Measurements from ENCODE around the gene KCNK4. TPM values are rescaled to one million over a fixed set of nuclear protein-coding genes. Genes with fewer than 3 reads are reported as not detected.

The KCNK4 gene
- total and polyA plus RNA-seq, 4 donors: not detected

- 55% methylated on average over 10 of the region's 10 CpGs for WGBS
- H3K4me1 ChIP-seq (ENCODE audit: control insufficient read depth in 4 of 4, insufficient read depth in 4 of 4, low read length in 3 of 4): peaks cover 11 to 38% (median 13%) of the 10 kb centered on the region in 4 donors
- DNase-seq (ENCODE audit: low spot score): no peak
- TF ChIP-seq TAF1 (conservative IDR thresholded peaks at IDR 0.05) (no peak), NR2F2 (IDR thresholded peaks at IDR 0.05) (no peak), MAX (IDR thresholded peaks at IDR 0.05) (no peak), JUND (IDR thresholded peaks at IDR 0.05) (no peak), RAD21 (IDR thresholded peaks at IDR 0.05) (no peak), SP1 (IDR thresholded peaks at IDR 0.05) (no peak), HNF4G (IDR thresholded peaks at IDR 0.05) (no peak), CTCF (IDR thresholded peaks at IDR 0.05; ENCODE audit: low read depth, low read length, missing input control) (no peak), FOXA2 (IDR thresholded peaks at IDR 0.05) (no peak), RXRA (IDR thresholded peaks at IDR 0.05) (no peak), HNF4A (conservative IDR thresholded peaks at IDR 0.05) (no peak)
- TF ChIP-seq, protein P1, sequence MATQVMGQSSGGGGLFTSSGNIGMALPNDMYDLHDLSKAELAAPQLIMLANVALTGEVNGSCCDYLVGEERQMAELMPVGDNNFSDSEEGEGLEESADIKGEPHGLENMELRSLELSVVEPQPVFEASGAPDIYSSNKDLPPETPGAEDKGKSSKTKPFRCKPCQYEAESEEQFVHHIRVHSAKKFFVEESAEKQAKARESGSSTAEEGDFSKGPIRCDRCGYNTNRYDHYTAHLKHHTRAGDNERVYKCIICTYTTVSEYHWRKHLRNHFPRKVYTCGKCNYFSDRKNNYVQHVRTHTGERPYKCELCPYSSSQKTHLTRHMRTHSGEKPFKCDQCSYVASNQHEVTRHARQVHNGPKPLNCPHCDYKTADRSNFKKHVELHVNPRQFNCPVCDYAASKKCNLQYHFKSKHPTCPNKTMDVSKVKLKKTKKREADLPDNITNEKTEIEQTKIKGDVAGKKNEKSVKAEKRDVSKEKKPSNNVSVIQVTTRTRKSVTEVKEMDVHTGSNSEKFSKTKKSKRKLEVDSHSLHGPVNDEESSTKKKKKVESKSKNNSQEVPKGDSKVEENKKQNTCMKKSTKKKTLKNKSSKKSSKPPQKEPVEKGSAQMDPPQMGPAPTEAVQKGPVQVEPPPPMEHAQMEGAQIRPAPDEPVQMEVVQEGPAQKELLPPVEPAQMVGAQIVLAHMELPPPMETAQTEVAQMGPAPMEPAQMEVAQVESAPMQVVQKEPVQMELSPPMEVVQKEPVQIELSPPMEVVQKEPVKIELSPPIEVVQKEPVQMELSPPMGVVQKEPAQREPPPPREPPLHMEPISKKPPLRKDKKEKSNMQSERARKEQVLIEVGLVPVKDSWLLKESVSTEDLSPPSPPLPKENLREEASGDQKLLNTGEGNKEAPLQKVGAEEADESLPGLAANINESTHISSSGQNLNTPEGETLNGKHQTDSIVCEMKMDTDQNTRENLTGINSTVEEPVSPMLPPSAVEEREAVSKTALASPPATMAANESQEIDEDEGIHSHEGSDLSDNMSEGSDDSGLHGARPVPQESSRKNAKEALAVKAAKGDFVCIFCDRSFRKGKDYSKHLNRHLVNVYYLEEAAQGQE (IDR thresholded peaks at IDR 0.05): no peak
- TF ChIP-seq, protein P2, sequence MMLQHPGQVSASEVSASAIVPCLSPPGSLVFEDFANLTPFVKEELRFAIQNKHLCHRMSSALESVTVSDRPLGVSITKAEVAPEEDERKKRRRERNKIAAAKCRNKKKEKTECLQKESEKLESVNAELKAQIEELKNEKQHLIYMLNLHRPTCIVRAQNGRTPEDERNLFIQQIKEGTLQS (IDR thresholded peaks at IDR 0.05): no peak
- peaks cover 0 to 12% (median 4%) of the 10 kb centered on the region in 4 donors for H3K27me3 ChIP-seq (ENCODE audit: control insufficient read depth in 4 of 4, insufficient read depth in 4 of 4, low read length in 3 of 4)
- H3K9ac ChIP-seq (ENCODE audit: low read depth in 1 of 2, low read length in 2 of 2): no peak overlapping the region
- no peak overlapping the region for H3K27ac ChIP-seq (ENCODE audit: low read depth in 1 of 2, low read length in 2 of 2)
- H3K4me3 ChIP-seq (ENCODE audit: low read depth in 1 of 3, low read length in 3 of 3): no peak overlapping the region
- no peaks in the 10 kb centered on the region for H3K36me3 ChIP-seq (ENCODE audit: control insufficient read depth in 4 of 4, insufficient read depth in 3 of 4, low read depth in 1 of 4, low read length in 3 of 4)
- H3K9me3 ChIP-seq (ENCODE audit: control insufficient read depth in 4 of 4, low read length in 3 of 4): no peaks in the 10 kb centered on the region
These were observed 495 bp upstream of the KCNK4 start for GRCh38 chr11:64290352-64291261.

GRCh38 chr11:64291752-64292459 is 804 bp downstream of the KCNK4 start:
- 2% methylated on average over 96 of the region's 96 CpGs for WGBS
- H3K27ac ChIP-seq (ENCODE audit: low read depth in 1 of 2, low read length in 2 of 2): no peak overlapping the region
- H3K9me3 ChIP-seq (ENCODE audit: control insufficient read depth in 4 of 4, low read length in 3 of 4): no peaks in the 10 kb centered on the region
- no peak for DNase-seq (ENCODE audit: low spot score)
- no peaks in the 10 kb centered on the region for H3K36me3 ChIP-seq (ENCODE audit: control insufficient read depth in 4 of 4, insufficient read depth in 3 of 4, low read depth in 1 of 4, low read length in 3 of 4)
- peak overlapping the region in 1 of 3 donors; percentile 32 for H3K4me3 ChIP-seq (ENCODE audit: low read depth in 1 of 3, low read length in 3 of 3)
- TF ChIP-seq HNF4G (IDR thresholded peaks at IDR 0.05) (no peak), NR2F2 (IDR thresholded peaks at IDR 0.05) (no peak), RXRA (IDR thresholded peaks at IDR 0.05) (no peak), YY1 (IDR thresholded peaks at IDR 0.05) (no peak), EGR1 (IDR thresholded peaks at IDR 0.05; ENCODE audit: low read depth in 2 of 2) (no peak), FOXA2 (IDR thresholded peaks at IDR 0.05) (no peak), GABPA (IDR thresholded peaks at IDR 0.05 in 1 of 2, conservative IDR thresholded peaks at IDR 0.05 in 1 of 2) (no peak), FOXA1 (IDR thresholded peaks at IDR 0.05) (no peak), CTCF (IDR thresholded peaks at IDR 0.05; ENCODE audit: low read depth, low read length, missing input control) (no peak), HNF4A (conservative IDR thresholded peaks at IDR 0.05) (no peak), JUND (IDR thresholded peaks at IDR 0.05) (no peak)
- TF ChIP-seq, protein P1 (IDR thresholded peaks at IDR 0.05): no peak
- H3K9ac ChIP-seq (ENCODE audit: low read depth in 1 of 2, low read length in 2 of 2): no peak overlapping the region
- H3K27me3 ChIP-seq (ENCODE audit: control insufficient read depth in 4 of 4, insufficient read depth in 4 of 4, low read length in 3 of 4): peaks cover 0 to 17% (median 4%) of the 10 kb centered on the region in 4 donors
- peaks cover 0 to 27% (median 8%) of the 10 kb centered on the region in 4 donors for H3K4me1 ChIP-seq (ENCODE audit: control insufficient read depth in 4 of 4, insufficient read depth in 4 of 4, low read length in 3 of 4)

Measured in liver (tissue), 9 donors.